ENCODE measurements around the gene ACSS1.

Gene ACSS1

DNA sequence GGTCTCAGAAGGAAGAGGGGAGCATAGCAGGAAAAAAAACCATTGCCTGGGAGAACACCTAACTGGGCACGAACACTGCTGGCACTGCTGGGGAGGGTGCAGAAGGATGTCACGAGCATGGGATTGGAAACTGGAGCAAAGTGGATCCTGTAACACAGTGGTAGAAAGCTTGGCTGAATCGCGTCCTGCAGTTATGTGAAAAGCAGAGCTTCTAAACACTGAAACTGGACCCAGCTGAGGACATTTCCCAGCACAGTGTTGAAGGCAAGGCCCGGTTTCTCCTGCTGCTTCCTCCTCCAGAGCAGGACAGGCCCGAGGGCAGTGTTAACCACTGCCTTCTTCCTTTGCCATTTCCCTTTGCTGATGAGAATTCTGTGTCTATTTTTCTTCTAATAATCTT is 72.1 kb downstream of the ACSS1 start:
- DNase-seq (ENCODE audit: low read depth), result no peak
- no peak for TF ChIP-seq CTCF (IDR thresholded peaks at IDR 0.05; ENCODE audit: low read depth, low read length, missing control alignments)
- H3K4me3 ChIP-seq (ENCODE audit: low read depth, low read length), result no peak overlapping the region
- in situ Hi-C loops (cut with HindIII; ENCODE audit: low sequenced_read_pairs), result loop anchor here (10.0 to 25.0 kb wide), 2 partner anchors 176 to 1051 kb away; no protein-coding TSS in a partner anchor

DNA sequence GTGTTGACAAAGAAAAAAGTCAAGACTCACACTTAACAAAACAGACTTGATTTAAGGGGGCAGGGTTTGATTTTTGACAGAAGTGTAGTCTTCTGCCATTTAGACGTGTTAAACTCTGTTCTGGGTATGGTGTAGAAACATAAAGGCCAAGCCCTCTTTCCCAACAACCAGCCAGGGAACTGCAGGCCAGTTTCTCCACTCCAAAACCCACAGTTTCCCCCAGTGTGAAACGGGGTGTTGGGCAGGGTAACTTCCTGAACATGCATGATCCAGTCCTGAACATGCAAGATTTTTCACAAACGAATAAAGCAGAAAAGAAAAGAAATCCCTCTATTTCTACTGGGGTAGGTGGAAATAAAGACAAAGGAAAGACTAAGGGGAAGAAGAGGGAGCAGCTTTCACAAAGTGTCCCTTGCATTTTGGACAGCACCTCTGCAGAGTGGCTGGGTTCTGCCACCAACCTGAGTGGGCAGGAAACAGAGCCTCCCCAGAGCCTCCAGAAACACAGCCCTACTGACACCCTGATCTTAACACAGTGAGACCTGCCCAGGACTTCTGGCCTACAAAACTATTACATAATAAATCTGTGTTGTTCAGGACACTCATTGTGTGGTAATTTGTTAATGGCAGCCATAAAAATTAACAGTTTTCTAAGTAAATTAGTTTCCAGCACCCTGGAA is 72.8 kb downstream of the ACSS1 start:
- no peak for DNase-seq (ENCODE audit: low read depth)
- TF ChIP-seq CTCF (IDR thresholded peaks at IDR 0.05; ENCODE audit: low read depth, low read length, missing control alignments), result no peak
- no peak overlapping the region for H3K4me3 ChIP-seq (ENCODE audit: low read depth, low read length)
- in situ Hi-C loops (cut with HindIII; ENCODE audit: low sequenced_read_pairs), result loop anchor here (10.0 to 25.0 kb wide), 2 partner anchors 177 to 1050 kb away; no protein-coding TSS in a partner anchor

- DNase-seq (ENCODE audit: low read depth), result no peak
- no peak overlapping the region for H3K4me3 ChIP-seq (ENCODE audit: low read depth, low read length)
- no peak for TF ChIP-seq CTCF (IDR thresholded peaks at IDR 0.05; ENCODE audit: low read depth, low read length, missing control alignments)
- in situ Hi-C loops (cut with HindIII; ENCODE audit: low sequenced_read_pairs), result loop anchor here (10.0 to 25.0 kb wide), 2 partner anchors 178 to 1049 kb away; no protein-coding TSS in a partner anchor
Measured at GRCh38 chr20:24983896-24984295, 74.0 kb downstream of the ACSS1 start.

DNA sequence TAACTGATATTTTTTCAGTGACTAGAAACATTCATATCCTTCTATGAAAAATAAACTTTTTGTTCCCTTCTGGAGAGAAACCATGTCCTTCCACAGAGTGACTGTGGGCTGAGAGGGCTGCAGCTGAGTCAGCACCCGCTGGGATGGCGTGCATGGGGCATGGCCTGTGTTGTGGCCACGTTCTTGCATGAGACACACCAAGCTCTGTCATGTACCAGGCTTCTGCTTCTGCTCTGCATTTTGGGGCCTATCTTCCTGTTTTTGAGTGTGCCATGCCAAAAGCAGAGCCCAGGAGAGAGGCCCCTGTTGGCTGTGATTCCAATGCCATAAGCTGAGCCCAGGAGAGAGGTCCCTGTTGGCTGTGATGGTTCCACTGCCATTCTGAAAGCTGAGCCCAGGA is 76.1 kb downstream of the ACSS1 start:
- no peak overlapping the region for H3K4me3 ChIP-seq (ENCODE audit: low read depth, low read length)
- no peak for DNase-seq (ENCODE audit: low read depth)
- in situ Hi-C loops (cut with HindIII; ENCODE audit: low sequenced_read_pairs), result loop anchor here (10.0 to 25.0 kb wide), 2 partner anchors 181 to 1047 kb away; no protein-coding TSS in a partner anchor
- no peak for TF ChIP-seq CTCF (IDR thresholded peaks at IDR 0.05; ENCODE audit: low read depth, low read length, missing control alignments)

- in situ Hi-C loops (cut with HindIII; ENCODE audit: low sequenced_read_pairs), result loop anchor here (10.0 to 25.0 kb wide), 2 partner anchors 181 to 1046 kb away; no protein-coding TSS in a partner anchor
- DNase-seq (ENCODE audit: low read depth), result no peak
- no peak overlapping the region for H3K4me3 ChIP-seq (ENCODE audit: low read depth, low read length)
- no peak for TF ChIP-seq CTCF (IDR thresholded peaks at IDR 0.05; ENCODE audit: low read depth, low read length, missing control alignments)
Measured at GRCh38 chr20:24981282-24981681, 76.7 kb downstream of the ACSS1 start.

DNA sequence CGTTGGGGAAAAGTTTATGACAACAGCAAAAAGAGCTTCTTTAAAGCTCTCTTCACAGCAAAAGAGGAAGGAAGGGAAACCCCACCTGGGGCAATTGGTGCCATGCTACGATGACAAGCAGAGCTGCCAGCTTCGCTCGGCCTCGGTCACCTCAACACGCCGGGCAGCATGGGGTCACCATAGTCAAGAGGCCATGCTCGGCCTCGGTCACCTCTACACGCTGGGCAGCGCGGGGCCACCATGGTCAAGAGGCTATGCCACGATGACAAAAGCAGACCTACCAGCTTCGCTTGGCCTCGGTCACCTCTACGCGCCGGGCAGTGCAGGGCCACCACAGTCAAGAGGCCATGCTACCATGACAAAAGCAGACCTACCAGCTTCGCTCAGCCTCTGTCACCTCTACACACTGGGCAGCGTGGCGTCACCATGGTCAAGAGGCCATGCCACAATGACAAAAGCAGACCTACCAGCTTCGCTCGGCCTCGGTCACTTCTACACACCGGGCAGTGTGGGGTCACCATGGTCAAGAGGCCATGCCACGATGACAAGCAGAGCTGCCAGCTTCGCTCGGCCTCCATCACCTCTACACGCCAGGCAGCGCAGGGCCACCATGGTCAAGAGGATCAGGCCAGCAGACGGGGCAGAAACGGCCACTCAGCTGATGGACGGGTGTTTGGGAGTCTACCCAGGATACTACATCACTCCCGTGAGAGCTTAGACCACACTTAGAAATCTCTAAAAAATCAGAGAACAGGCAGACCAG is 77.5 kb downstream of the ACSS1 start:
- TF ChIP-seq CTCF (IDR thresholded peaks at IDR 0.05; ENCODE audit: low read depth, low read length, missing control alignments), result no peak
- no peak for DNase-seq (ENCODE audit: low read depth)
- no peak overlapping the region for H3K4me3 ChIP-seq (ENCODE audit: low read depth, low read length)
- in situ Hi-C loops (cut with HindIII; ENCODE audit: low sequenced_read_pairs), result loop anchor here (10.0 to 25.0 kb wide), 2 partner anchors 182 to 1046 kb away; no protein-coding TSS in a partner anchor
